HUES48 (cell line): ENCODE data around the gene IKZF3.

Experiments
- H3K27ac ChIP-seq: one replicate; pipeline ENCODE4 v1.7.0; 2013; ENCODE audit warnings: low read depth, low read length, inconsistent platforms
- H3K27me3 ChIP-seq: 2 replicates; pipeline ENCODE4 v1.6.1; 2013; ENCODE audit warnings: mild to moderate bottlenecking, low read length; ENCODE audit not compliant: control insufficient read depth, insufficient read depth
- H3K36me3 ChIP-seq: 2 replicates; pipeline ENCODE4 v1.6.1; 2013; ENCODE audit warnings: low read length; ENCODE audit not compliant: control insufficient read depth, insufficient read depth
- H3K4me1 ChIP-seq: 2 replicates; pipeline ENCODE4 v1.6.1; 2013; ENCODE audit warnings: mild to moderate bottlenecking, low read length; ENCODE audit not compliant: control insufficient read depth, insufficient read depth
- H3K4me3 ChIP-seq: 2 replicates; pipeline ENCODE4 v1.5.1; 2013; ENCODE audit warnings: mild to moderate bottlenecking, low read depth, low read length
- H3K9ac ChIP-seq: 2 replicates; pipeline ENCODE4 v1.6.1; 2013; ENCODE audit warnings: mild to moderate bottlenecking, low read depth, low read length, moderate library complexity
- H3K9me3 ChIP-seq: 2 replicates; pipeline ENCODE4 v1.6.1; 2013; ENCODE audit warnings: low read length; ENCODE audit not compliant: control insufficient read depth, insufficient read depth

Gene IKZF3

DNA sequence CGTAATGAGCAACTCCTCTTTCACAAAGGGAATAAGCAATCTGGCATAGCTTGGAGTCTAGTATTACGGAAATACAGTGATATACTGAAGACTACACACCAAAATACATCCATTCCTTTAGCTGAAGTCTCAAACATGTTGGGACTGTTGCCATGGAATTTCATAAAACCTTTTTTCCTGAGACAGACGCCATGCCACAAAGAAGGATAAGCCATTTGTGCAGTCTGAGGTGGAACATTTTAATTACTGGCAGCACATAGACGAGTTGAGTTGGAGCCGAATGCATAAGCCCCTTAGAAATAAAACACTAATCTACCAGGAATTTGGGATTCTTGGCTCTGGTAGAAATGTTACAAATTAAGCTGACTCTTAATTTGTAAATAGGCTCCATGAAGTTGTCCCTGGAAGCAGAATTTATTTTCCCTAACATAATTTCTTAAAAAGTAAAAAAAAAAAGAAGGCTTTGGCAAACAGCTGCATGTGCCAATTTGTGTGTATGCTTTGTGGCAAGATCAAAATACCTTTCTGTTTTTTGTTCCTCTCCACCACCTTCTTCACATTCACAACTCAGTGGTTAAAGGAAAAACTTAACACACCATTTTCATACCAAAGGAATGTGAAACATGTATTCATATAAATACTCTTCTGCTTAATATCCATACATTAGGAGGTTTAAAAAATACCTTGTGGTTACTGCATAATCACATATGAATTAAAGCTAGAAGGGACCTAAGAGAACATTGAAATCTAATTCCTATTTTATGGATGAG is 100.9 kb downstream of the IKZF3 start:
- no peaks in the 10 kb centered on the region for H3K36me3 ChIP-seq
- H3K27ac ChIP-seq = no peak overlapping the region
- H3K27me3 ChIP-seq = no peaks in the 10 kb centered on the region
- no peak overlapping the region for H3K4me3 ChIP-seq
- no peak overlapping the region for H3K9ac ChIP-seq
- no peaks in the 10 kb centered on the region for H3K9me3 ChIP-seq
- no peaks in the 10 kb centered on the region for H3K4me1 ChIP-seq

DNA sequence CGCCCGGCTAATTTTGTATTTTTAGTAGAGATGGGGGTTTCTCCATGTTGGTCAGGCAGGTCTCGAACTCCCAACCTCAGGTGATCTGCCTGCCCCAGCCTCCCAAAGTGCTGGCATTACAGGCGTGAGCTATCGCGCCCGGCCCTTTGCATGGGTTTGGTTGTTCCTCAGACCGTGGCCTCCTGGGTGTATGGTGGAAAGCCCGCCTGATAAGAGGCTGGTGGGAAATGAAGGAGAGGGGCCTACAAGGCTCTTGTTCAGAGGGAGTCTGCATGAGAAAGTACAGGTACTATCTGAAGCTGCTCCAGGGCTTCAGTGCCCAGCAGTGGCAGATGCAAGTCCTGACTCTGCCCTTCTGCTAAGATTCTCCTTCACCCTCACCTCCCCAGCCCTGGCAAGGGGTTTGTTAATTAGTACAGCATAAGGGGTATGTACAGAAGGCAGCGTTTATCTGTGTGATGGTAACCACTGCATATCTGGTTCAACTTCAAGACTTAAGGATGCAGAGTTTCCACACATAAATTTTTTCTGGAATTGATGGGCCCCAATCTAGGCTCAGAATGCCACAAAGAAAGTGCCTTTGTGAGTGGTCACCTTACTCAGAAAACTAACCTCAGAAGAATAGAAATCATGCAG is 102.1 kb downstream of the IKZF3 start:
- no peak overlapping the region for H3K27ac ChIP-seq
- no peak overlapping the region for H3K9ac ChIP-seq
- no peaks in the 10 kb centered on the region for H3K36me3 ChIP-seq
- no peaks in the 10 kb centered on the region; the same call in 1 of the 2 replicates for H3K27me3 ChIP-seq
- H3K9me3 ChIP-seq = no peaks in the 10 kb centered on the region
- H3K4me1 ChIP-seq = no peaks in the 10 kb centered on the region
- no peak overlapping the region for H3K4me3 ChIP-seq

- peaks cover 4% of the 10 kb centered on the region; the same call in 1 of the 2 replicates for H3K27me3 ChIP-seq
- no peak overlapping the region for H3K27ac ChIP-seq
- H3K9ac ChIP-seq = no peak overlapping the region
- peaks cover 19% of the 10 kb centered on the region for H3K4me1 ChIP-seq
- no peak overlapping the region for H3K4me3 ChIP-seq
- no peaks in the 10 kb centered on the region for H3K36me3 ChIP-seq
- H3K9me3 ChIP-seq = no peaks in the 10 kb centered on the region
These were observed 104.9 kb downstream of the IKZF3 start for GRCh38 chr17:39759204-39759603.

GRCh38 chr17:39757931-39758873 is 105.9 kb downstream of the IKZF3 start:
- Histone ChIP-seq H3K4me3 (no peak overlapping the region), H3K9me3 (no peaks in the 10 kb centered on the region), H3K4me1 (peaks cover 19% of the 10 kb centered on the region), H3K36me3 (no peaks in the 10 kb centered on the region), H3K27ac (no peak overlapping the region), H3K9ac (no peak overlapping the region), H3K27me3 (peaks cover 6% of the 10 kb centered on the region)

GRCh38 chr17:39757176-39757662 is 106.9 kb downstream of the IKZF3 start:
- Histone ChIP-seq H3K9ac (no peak overlapping the region), H3K36me3 (no peaks in the 10 kb centered on the region), H3K4me1 (peaks cover 21% of the 10 kb centered on the region), H3K27me3 (peaks cover 8% of the 10 kb centered on the region), H3K9me3 (no peaks in the 10 kb centered on the region), H3K27ac (no peak overlapping the region), H3K4me3 (no peak overlapping the region)

DNA sequence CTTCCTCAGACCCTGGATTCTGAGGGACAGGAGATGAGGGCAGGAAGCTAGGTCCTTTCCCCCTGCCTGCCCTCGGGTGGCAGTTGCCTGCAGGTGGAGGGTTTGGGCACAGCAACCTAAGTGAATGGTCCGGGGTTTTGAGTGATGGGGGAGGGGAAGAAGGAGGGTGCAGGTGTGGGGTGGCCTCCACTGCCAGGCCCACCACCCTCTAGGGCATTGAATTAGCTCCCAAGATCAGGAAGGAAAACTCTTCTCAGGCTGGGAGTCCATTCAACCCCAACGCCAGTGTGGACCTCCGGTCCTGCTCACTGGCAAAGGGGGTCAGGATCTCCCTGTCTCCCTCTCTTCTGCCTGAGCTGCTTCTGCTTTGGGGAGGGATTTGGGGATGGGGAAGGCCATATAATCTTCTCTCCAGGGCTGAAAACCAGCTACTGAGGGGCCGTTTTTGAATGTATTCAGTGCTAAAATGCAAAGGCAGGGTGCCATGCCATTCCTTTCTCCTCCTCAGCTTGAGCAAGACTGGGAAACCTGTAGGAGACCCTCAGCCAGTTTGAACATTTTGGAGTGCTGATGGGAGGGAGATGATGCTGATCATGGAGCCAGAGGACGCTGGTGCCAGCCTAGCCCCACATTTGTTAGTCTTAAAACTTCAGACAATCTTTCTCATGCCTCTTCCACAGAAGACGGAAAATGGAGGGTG is 107.6 kb downstream of the IKZF3 start:
- no peak overlapping the region for H3K27ac ChIP-seq
- no peaks in the 10 kb centered on the region for H3K36me3 ChIP-seq
- H3K9ac ChIP-seq = no peak overlapping the region
- peaks cover 27% of the 10 kb centered on the region for H3K4me1 ChIP-seq
- H3K27me3 ChIP-seq = peaks cover 8% of the 10 kb centered on the region
- H3K9me3 ChIP-seq = no peaks in the 10 kb centered on the region
- H3K4me3 ChIP-seq = no peak overlapping the region

DNA sequence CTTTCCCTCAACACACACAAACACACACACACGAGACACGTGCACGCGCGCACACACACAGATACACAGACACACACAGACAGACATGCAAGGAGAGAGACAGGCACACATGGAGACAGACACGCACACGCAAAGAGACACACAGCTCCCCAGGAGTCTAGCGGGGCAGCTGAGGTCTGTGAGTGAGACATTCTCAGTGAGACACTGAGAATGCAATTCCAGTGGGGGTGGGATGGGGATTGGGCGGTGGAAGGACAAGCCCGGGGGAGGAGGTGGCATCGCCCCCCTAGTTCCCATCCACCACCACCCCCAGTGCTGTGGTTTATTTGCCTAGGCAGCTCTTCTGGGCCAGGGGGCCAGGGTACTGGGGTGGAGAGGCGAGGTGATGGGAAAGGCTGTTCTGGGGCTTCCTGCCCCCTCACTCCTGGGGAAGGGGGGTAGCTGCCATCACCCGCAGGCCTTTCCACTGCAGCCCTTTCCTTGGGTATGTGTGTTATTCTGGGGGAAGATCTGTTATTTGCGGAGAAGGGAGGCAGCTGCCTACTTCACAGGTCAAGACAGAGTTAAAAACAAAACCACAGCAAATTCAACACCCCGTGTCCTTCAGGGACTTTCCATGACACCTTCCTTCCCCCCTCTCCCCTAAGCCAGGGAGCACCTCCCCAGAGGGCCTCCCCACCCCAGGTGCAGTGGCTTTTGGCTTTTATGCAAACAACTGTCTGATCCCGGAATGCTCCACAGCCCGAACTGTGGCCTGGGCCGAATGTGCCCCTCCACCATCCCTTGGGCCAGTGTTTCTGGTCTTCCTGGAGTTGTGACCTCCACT is 108.3 kb downstream of the IKZF3 start:
- Histone ChIP-seq H3K4me1 (peaks cover 31% of the 10 kb centered on the region), H3K9ac (no peak overlapping the region), H3K36me3 (no peaks in the 10 kb centered on the region), H3K9me3 (no peaks in the 10 kb centered on the region), H3K4me3 (no peak overlapping the region), H3K27me3 (peaks cover 8% of the 10 kb centered on the region), H3K27ac (no peak overlapping the region)

DNA sequence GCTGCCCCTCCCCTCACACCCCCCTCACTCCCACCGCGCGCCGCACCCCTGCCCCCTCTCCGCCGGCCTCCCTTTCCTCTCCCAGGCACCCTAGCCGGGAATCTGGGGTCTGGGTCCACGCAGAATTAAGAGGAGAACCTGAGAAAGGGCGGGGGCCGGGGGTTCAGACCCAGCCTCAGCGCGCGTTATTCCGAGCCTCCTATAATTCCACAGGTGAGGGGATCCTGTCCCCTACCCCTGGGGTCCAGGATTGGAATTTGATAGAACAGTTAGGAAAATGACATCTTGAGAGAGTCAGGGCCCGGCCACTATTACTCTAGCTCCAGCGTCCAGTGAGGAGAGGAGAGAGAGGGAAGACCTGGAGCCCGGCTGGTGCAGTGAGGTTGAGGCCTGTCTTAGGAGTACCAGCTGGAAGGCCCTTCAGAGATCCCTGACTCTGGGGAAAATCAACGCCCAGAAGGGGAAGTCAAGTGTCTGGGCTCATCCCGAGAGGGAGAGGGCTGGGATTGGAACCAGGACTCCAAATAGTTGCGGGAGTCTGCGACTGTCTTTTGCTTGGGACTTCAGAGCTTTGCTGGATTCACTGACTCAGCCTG is 109.1 kb downstream of the IKZF3 start:
- Histone ChIP-seq H3K4me1 (peaks cover 31% of the 10 kb centered on the region), H3K9ac (no peak overlapping the region), H3K27me3 (peaks cover 8% of the 10 kb centered on the region)

DNA sequence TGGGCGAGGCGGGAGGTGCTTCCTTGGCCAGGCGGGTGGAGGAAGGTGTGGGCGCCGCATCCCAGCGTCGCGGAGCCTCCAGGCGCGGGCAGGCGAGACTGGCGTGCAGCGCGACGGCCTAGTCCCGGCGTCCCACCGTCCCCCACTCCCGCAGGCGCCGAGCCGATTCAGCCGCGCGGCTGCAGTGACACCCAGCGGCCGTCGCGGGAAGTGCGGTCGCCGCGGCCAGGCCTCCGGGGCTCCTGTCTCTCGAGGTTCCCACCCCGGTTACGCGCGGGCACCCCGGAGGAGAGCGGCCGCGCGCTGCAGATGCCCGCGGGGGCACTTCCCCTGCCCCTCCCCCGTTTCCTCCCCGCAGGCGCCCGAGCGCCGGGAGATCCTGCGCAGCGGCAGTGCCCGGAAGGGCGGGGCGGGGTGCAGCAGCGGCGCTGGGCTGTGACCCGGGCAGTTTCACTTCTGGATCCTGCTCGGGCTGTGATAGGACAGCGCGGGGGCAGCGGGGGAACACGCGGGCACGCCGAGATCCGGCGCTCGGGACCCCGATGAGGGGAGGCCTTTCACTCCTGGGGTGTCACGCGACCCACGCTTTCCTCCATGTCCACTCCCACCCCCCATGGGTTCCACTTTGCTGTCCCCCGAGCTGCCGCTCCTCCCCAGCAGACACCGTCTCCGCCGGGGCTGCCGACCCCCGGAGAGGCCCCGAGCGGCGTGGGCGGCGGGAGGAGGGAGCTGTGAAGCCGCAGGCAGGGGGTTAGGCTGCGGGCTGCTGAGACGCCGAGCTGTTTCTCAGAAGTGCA is 109.8 kb downstream of the IKZF3 start:
- Histone ChIP-seq H3K4me1 (peaks cover 31% of the 10 kb centered on the region), H3K27me3 (peaks cover 8% of the 10 kb centered on the region), H3K27ac (peak overlapping the region; percentile 42), H3K9me3 (no peaks in the 10 kb centered on the region), H3K9ac (peak overlapping the region; percentile 76; the same call in 1 of the 2 replicates), H3K36me3 (no peaks in the 10 kb centered on the region), H3K4me3 (peak overlapping the region; percentile 68)

More for the DNA sequence above, 109.1 kb downstream of the IKZF3 start:
- Histone ChIP-seq H3K9me3 (no peaks in the 10 kb centered on the region), H3K4me3 (peak overlapping the region; percentile 68; the same call in 1 of the 2 replicates), H3K36me3 (no peaks in the 10 kb centered on the region), H3K27ac (peak overlapping the region; percentile 21)
